GM21619 (cell line): ENCODE measurements around the gene PMFBP1.

Source experiments
- ATAC-seq: cut with Tn5 transposase; IDR thresholded peaks from one replicate; pipeline ENCODE4 v1.9.1; 2021; ENCODE audit not compliant: unreplicated experiment

Gene PMFBP1

GRCh38 chr16:72134507-72134906 is 37.4 kb downstream of the PMFBP1 start:
- ATAC-seq = no peak

GRCh38 chr16:72132726-72133125 is 39.2 kb downstream of the PMFBP1 start:
- ATAC-seq = no peak

GRCh38 chr16:72131036-72131435 is 40.9 kb downstream of the PMFBP1 start:
- ATAC-seq = no peak

GRCh38 chr16:72129976-72130656 is 41.8 kb downstream of the PMFBP1 start:
- ATAC-seq = no peak

- ATAC-seq = no peak
These were observed 43.3 kb downstream of the PMFBP1 start for GRCh38 chr16:72128701-72129100.

GRCh38 chr16:72126429-72126765 is 45.6 kb downstream of the PMFBP1 start:
- ATAC-seq = no peak

- ATAC-seq = no peak
These were observed 46.1 kb downstream of the PMFBP1 start for GRCh38 chr16:72125635-72126428.

- peak; percentile 69 for ATAC-seq
These were observed 47.0 kb downstream of the PMFBP1 start for GRCh38 chr16:72124761-72125634.

- no peak for ATAC-seq
These were observed 47.8 kb downstream of the PMFBP1 start for GRCh38 chr16:72124148-72124547.

GRCh38 chr16:72123426-72123825 is 48.5 kb downstream of the PMFBP1 start:
- ATAC-seq = no peak

- no peak for ATAC-seq
These were observed 49.0 kb downstream of the PMFBP1 start for GRCh38 chr16:72122916-72123315.

- no peak for ATAC-seq
These were observed 49.6 kb downstream of the PMFBP1 start for GRCh38 chr16:72122308-72122707.

GRCh38 chr16:72120026-72120425 is 51.9 kb downstream of the PMFBP1 start:
- ATAC-seq = no peak

- ATAC-seq = no peak
These were observed 58.4 kb downstream of the PMFBP1 start for GRCh38 chr16:72113616-72113945.

- ATAC-seq = no peak
These were observed 58.9 kb downstream of the PMFBP1 start for GRCh38 chr16:72112906-72113615.

- no peak for ATAC-seq
These were observed 59.5 kb downstream of the PMFBP1 start for GRCh38 chr16:72112452-72112792.

GRCh38 chr16:72111657-72112451 is 60.1 kb downstream of the PMFBP1 start:
- no peak for ATAC-seq

- ATAC-seq = no peak
These were observed 61.0 kb downstream of the PMFBP1 start for GRCh38 chr16:72110662-72111615.

- ATAC-seq = no peak
These were observed 61.9 kb downstream of the PMFBP1 start for GRCh38 chr16:72109966-72110530.
